Brain microvascular endothelial cell (primary cell): ENCODE results near the gene HLA-DQA2.
"Not testable (repeated sequence)": the region's sequence is repeated elsewhere in the genome, so short reads cannot be mapped to it uniquely, and the experiment has no call there.

ENCODE experiments used
- DNase-seq: peaks from one replicate; pipeline ENCODE4 v3.0.0-alpha.2; 2020
- H3K27ac ChIP-seq: fragments of 250-450 bp; sonication (Bioruptor Pico); 2 replicates; pipeline ENCODE4 v1.5.1; 2020; ENCODE audit warnings: mild to moderate bottlenecking, moderate library complexity
- H3K27me3 ChIP-seq: fragments of 250-450 bp; sonication (Bioruptor Pico); replicated peaks from 2 replicates; pipeline ENCODE4 v1.5.1; 2020; ENCODE audit warnings: mild to moderate bottlenecking
- H3K36me3 ChIP-seq: fragments of 250-450 bp; sonication (Bioruptor Pico); replicated peaks from 2 replicates; pipeline ENCODE4 v1.5.1; 2020; ENCODE audit warnings: mild to moderate bottlenecking
- H3K4me3 ChIP-seq: 2 replicates; pipeline ENCODE4 v1.5.1; 2011; ENCODE audit warnings: low read depth, mild to moderate bottlenecking, control low read depth, low read length, moderate library complexity
- in situ Hi-C: cut with HindIII; loops from 2 replicates; pipeline ENCODE4 v1.10.0; 2017; ENCODE audit warnings: low sequenced_read_pairs, low pct_ligation_motif_present
- TF ChIP-seq, protein P1 (sequence below): IDR thresholded peaks from 2 replicates; pipeline ENCODE4 v1.5.1; 2011; ENCODE audit warnings: low read depth, mild to moderate bottlenecking, moderate library complexity, low read length, control low read depth, inconsistent platforms; ENCODE audit errors: missing control alignments

HLA-DQA2 gene

GRCh38 chr6:32763421-32763820 lies 22.2 kb downstream of the HLA-DQA2 start, which contains the start of gene HLA-DQB2:
TSS of gene HLA-DQB2 (minus strand) at chr6:32763532. CDS start at chr6:32763470, 62 bp downstream.
- Histone ChIP-seq H3K36me3 (no peaks in the 10 kb centered on the region), H3K27ac (no peak within 1 kb of the TSS), H3K27me3 (no peaks in the 10 kb centered on the region), H3K4me3 (no peak within 1 kb of the TSS)
- DNase-seq = no peak
- in situ Hi-C loops = no loop called here
- TF ChIP-seq, protein P1, sequence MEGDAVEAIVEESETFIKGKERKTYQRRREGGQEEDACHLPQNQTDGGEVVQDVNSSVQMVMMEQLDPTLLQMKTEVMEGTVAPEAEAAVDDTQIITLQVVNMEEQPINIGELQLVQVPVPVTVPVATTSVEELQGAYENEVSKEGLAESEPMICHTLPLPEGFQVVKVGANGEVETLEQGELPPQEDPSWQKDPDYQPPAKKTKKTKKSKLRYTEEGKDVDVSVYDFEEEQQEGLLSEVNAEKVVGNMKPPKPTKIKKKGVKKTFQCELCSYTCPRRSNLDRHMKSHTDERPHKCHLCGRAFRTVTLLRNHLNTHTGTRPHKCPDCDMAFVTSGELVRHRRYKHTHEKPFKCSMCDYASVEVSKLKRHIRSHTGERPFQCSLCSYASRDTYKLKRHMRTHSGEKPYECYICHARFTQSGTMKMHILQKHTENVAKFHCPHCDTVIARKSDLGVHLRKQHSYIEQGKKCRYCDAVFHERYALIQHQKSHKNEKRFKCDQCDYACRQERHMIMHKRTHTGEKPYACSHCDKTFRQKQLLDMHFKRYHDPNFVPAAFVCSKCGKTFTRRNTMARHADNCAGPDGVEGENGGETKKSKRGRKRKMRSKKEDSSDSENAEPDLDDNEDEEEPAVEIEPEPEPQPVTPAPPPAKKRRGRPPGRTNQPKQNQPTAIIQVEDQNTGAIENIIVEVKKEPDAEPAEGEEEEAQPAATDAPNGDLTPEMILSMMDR = no peak

GRCh38 chr6:32764048-32764447 lies 22.9 kb downstream of the HLA-DQA2 start:
- no peaks in the 10 kb centered on the region for H3K36me3 ChIP-seq
- in situ Hi-C loops = no loop called here
- DNase-seq = no peak
- H3K27ac ChIP-seq = no peak overlapping the region
- no peak overlapping the region for H3K4me3 ChIP-seq
- peaks cover 2% of the 10 kb centered on the region for H3K27me3 ChIP-seq
- TF ChIP-seq, protein P1 = no peak

DNA sequence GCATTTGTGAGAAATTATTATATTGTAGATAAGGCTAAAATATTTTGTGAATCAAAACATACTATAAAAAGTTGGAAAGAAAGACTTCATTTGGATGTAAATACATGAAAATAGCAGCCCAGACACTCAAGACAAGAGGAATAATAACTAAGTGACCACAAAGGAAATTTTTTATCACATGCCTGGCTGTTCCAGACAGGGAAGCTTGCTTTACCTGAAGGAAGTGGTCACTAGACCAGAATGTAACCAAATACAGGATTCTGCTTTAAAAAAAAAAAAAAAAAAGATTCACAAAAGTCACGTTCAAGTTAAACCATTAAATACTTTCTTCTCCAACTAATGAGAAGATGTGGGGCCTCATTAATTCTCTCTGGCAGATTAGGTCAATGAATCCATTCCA lies 31.5 kb downstream of the HLA-DQA2 start:
- no peak overlapping the region for H3K27ac ChIP-seq
- in situ Hi-C loops = no loop called here
- no peak for DNase-seq

DNA sequence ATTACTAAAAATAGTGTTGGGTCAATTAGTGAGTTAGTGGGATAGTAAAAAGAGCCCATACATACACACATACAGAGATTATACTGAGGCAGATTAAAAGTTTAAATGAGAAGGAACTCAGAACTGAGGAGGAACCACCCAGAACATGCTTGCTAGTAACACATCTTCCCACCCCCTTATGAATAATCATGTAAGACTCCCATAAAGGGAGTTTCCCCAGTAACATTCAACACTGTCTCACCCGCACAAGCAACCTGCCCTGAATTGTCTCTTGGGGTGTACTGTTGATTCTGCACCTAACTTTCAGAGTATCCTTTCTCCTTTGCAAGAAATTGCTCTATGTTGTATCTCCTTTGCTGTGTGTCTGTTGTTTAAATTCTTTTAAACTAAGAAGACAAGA lies 33.2 kb downstream of the HLA-DQA2 start:
- no peaks in the 10 kb centered on the region for H3K27me3 ChIP-seq
- no peak for DNase-seq
- H3K4me3 ChIP-seq = no peak overlapping the region
- TF ChIP-seq, protein P1 = no peak
- in situ Hi-C loops = no loop called here
- H3K27ac ChIP-seq = no peak overlapping the region
- no peaks in the 10 kb centered on the region for H3K36me3 ChIP-seq

More for the DNA sequence above, 31.5 kb downstream of the HLA-DQA2 start:
- no peaks in the 10 kb centered on the region for H3K36me3 ChIP-seq
- TF ChIP-seq, protein P1 = no peak
- no peak overlapping the region for H3K4me3 ChIP-seq
- peaks cover 2% of the 10 kb centered on the region for H3K27me3 ChIP-seq

DNA sequence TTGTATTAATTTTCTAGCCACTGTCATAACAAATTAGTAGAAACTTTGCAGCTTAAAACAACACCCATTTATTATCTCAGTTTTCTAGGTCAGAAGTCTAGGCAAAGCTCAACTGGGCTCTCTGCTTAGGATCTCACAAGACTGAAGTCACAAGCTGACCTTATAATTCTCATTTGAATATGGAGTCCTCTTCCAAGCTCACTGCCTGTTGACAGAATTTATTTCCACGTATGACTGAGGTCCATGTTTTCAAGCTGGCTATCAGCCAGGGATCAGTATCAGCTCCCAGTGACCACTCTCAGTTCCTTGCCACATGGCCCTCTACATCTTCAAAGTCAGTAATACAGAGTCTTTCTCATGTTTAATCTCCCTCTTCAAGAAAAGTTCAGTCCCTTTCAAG lies 33.9 kb downstream of the HLA-DQA2 start:
- H3K36me3 ChIP-seq = no peaks in the 10 kb centered on the region
- TF ChIP-seq, protein P1 = no peak
- no peak overlapping the region for H3K4me3 ChIP-seq
- no peak overlapping the region for H3K27ac ChIP-seq
- H3K27me3 ChIP-seq = no peaks in the 10 kb centered on the region
- no peak for DNase-seq
- in situ Hi-C loops = no loop called here

DNA sequence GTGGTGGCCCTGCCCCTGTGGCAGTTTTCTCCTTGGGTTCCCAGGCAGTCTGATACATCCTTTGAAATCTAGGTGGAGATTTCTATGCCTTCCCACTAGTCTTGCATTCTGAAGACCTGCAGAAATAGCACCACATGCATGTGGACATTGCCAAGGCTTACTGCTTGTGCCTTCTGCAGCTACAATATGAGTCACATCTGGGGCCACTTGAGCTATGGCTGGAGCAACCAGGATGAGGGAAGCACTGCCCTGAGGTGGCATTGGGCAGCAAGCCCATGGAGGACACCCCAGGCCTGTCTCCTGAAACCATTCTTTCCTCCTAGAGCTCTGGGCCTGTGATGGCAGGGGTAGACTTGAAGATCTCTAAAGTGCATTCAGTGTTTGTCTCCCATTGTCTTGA lies 37.8 kb downstream of the HLA-DQA2 start:
- H3K4me3 ChIP-seq = no peak overlapping the region
- H3K36me3 ChIP-seq = no peaks in the 10 kb centered on the region
- peaks cover 2% of the 10 kb centered on the region for H3K27me3 ChIP-seq
- in situ Hi-C loops = no loop called here
- no peak for DNase-seq
- TF ChIP-seq, protein P1 = no peak
- H3K27ac ChIP-seq = no peak overlapping the region

- in situ Hi-C loops, H3K27me3 ChIP-seq, H3K4me3 ChIP-seq, DNase-seq, H3K36me3 ChIP-seq, H3K27ac ChIP-seq: not testable (repeated sequence)
Observed at GRCh38 chr6:32782923-32783322, 41.7 kb downstream of the HLA-DQA2 start.
